ENCODE data around the gene HSDL1. TPM values are rescaled to one million over a fixed set of nuclear protein-coding genes. Genes with fewer than 3 reads are reported as not detected.

Gene HSDL1
- total RNA-seq, 4 donors from 2014 or later: 10.1 to 19.2 (median 13.3) TPM

DNA sequence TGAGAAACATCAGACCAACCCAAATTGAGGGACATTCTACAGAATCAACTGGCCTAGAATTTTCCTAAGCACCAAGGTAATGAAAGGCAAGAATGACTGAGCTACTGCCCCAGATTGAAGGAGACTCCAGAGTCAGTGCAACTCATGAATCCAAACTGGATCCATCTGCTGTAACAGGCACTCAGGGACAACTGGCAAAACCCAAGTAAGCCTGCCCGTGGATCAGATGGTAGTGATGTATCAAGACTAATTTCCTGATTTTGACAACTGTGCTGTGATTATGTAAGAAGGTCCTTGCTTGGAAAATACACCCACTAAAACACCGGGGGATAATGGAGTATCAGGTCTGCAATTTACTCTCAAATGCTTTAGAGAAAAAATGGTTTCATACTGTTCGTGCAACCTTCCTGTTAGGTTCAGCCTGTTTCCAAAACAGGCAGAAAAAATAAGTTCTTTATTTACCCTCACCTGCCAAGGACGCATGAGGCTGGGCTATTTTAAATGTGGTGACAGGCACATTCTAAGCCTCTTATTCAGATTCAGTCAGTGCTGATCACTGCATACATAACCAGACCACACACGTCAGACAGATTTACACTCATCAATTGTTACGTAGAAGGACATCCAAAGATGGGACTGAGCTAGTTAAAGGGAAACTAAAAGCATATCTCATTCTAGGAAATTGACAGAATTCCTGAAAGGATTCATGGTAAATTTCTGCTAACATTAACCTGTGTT lies 35.2 kb downstream of the HSDL1 start:
- Histone ChIP-seq H3K36me3 (peaks cover 0 to 44% of the 10 kb centered on the region in 2 donors), H3K27me3 (no peaks in the 10 kb centered on the region), H3K9me3 (no peaks in the 10 kb centered on the region), H3K27ac (peak overlapping the region in 2 of 4 donors; percentile 29), H3K4me1 (peaks cover 0 to 59% (median 7%) of the 10 kb centered on the region in 3 donors), H3K4me3 (no peak overlapping the region)
- no peak for ATAC-seq
- TF ChIP-seq, protein P1, sequence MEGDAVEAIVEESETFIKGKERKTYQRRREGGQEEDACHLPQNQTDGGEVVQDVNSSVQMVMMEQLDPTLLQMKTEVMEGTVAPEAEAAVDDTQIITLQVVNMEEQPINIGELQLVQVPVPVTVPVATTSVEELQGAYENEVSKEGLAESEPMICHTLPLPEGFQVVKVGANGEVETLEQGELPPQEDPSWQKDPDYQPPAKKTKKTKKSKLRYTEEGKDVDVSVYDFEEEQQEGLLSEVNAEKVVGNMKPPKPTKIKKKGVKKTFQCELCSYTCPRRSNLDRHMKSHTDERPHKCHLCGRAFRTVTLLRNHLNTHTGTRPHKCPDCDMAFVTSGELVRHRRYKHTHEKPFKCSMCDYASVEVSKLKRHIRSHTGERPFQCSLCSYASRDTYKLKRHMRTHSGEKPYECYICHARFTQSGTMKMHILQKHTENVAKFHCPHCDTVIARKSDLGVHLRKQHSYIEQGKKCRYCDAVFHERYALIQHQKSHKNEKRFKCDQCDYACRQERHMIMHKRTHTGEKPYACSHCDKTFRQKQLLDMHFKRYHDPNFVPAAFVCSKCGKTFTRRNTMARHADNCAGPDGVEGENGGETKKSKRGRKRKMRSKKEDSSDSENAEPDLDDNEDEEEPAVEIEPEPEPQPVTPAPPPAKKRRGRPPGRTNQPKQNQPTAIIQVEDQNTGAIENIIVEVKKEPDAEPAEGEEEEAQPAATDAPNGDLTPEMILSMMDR (IDR thresholded peaks at IDR 0.05): no peak
- no peak for TF ChIP-seq POLR2A (IDR thresholded peaks at IDR 0.05)
- TF ChIP-seq POLR2AphosphoS5 (IDR thresholded peaks at IDR 0.05): no peak
- TF ChIP-seq EP300 (IDR thresholded peaks at IDR 0.05): no peak
- 32 to 44% methylated on average over 5 to 6 of the region's 6 CpGs for WGBS, 2 donors (ENCODE audit: low coverage in 1 of 2)

DNA sequence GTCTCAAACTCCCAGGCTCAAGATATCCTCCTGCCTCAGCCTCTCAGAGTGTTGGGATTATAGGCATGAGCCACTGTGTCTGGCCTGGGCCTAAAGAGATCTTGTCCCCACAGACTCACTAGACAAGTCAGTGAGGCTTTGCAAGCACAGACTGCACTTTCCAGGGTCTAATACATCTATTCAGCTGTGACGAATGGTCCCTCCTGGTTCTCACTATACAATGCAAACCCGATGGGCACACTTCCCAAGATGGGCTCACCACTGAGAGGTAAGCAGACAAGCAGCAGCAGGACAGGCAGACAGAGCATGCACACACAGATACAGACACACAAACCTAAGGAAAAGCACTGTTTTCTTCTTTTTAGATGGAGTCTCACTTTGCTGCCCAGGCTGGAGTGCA lies 37.1 kb downstream of the HSDL1 start:
- Histone ChIP-seq H3K9me3 (no peaks in the 10 kb centered on the region), H3K27me3 (no peaks in the 10 kb centered on the region), H3K36me3 (peaks cover 0 to 44% of the 10 kb centered on the region in 2 donors), H3K4me3 (no peak overlapping the region), H3K27ac (no peak overlapping the region), H3K4me1 (peaks cover 0 to 52% (median 7%) of the 10 kb centered on the region in 3 donors)
- 80% methylated on average over 1 of the region's 2 CpGs; no CpG with 5 or more reads in 1 of the 2 donors for WGBS, 2 donors (ENCODE audit: low coverage in 1 of 2)
- TF ChIP-seq POLR2AphosphoS5 (IDR thresholded peaks at IDR 0.05) (no peak), POLR2A (IDR thresholded peaks at IDR 0.05) (no peak), EP300 (IDR thresholded peaks at IDR 0.05) (no peak)
- TF ChIP-seq, protein P1 (IDR thresholded peaks at IDR 0.05): no peak
- no peak for ATAC-seq

DNA sequence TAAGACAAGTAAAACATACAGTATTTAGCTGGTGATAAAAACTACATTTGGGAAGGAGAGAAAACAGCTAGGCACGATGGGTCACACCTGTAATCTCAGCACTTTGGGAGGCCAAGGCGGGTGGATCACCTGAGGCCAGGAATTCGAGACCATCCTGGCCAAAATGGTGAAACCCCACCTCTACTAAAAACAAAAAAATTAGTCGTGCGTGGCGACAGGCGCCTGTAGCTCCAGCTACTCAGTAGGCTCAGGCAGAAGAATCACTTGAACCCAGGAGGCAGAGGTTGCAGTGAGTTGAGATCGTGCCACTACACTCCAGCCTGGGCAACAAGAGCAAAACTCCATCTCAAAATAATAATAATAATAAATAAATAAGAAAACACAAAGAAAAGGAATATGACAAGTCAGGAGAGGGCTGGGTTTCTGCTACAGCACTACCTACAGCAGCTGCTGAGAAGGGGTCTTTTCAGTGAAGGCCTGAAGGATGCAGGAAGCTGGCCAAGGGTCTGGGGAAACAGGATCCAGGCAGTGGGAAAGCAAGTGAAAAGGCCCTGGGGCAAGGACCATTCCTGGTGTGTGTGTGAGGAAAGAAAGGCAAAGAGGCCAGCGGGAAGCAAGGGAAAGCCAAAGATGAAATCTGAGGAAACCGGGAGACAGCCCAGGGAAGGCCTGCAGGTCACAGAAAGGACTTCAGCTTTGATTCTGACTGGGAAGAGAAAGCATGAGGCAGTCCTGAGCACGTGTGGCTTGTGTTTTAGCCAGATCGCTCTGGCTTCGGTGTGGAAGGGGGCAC lies 38.8 kb downstream of the HSDL1 start:
- TF ChIP-seq, protein P1 (IDR thresholded peaks at IDR 0.05): no peak
- no peak for TF ChIP-seq EP300 (IDR thresholded peaks at IDR 0.05)
- TF ChIP-seq POLR2AphosphoS5 (IDR thresholded peaks at IDR 0.05): no peak
- no peak for TF ChIP-seq POLR2A (IDR thresholded peaks at IDR 0.05)
- Histone ChIP-seq H3K36me3 (peaks cover 0 to 54% of the 10 kb centered on the region in 2 donors), H3K9me3 (no peaks in the 10 kb centered on the region), H3K4me1 (peaks cover 0 to 43% (median 7%) of the 10 kb centered on the region in 3 donors), H3K4me3 (no peak overlapping the region), H3K27ac (no peak overlapping the region), H3K27me3 (no peaks in the 10 kb centered on the region)
- no peak for ATAC-seq
- 81 to 83% methylated on average over 9 to 13 of the region's 13 CpGs for WGBS, 2 donors (ENCODE audit: low coverage in 1 of 2)

DNA sequence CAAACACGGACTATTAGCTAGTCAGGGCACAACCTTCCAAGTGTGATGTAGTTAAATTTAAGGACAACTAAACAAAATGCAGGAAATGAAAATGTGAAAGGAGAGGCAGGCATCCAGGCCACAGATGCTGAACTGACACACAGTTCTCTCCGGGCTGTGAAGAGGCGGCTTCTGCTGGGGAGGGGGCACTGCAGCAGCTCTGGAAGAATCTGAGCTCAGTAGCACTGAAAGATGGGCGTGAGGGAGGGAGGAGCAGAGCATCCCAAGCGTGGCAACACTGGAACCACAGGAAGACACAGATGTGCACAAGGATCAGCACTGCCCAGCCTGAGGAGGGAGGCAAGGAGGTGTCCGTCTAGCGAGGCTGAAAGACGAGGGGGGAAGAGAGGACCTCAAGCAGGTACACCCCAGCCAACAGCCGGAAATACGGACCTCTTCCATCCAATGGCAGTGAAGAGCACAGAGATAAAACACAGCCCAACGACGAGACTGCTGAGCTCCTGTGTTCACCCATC lies 39.6 kb downstream of the HSDL1 start:
- Histone ChIP-seq H3K9me3 (no peaks in the 10 kb centered on the region), H3K4me1 (peaks cover 0 to 35% (median 7%) of the 10 kb centered on the region in 3 donors), H3K27ac (no peak overlapping the region), H3K27me3 (no peaks in the 10 kb centered on the region), H3K4me3 (no peak overlapping the region), H3K36me3 (peaks cover 0 to 54% of the 10 kb centered on the region in 2 donors)
- no peak for TF ChIP-seq POLR2AphosphoS5 (IDR thresholded peaks at IDR 0.05)
- TF ChIP-seq, protein P1 (IDR thresholded peaks at IDR 0.05): no peak
- TF ChIP-seq EP300 (IDR thresholded peaks at IDR 0.05): no peak
- no peak for TF ChIP-seq POLR2A (IDR thresholded peaks at IDR 0.05)
- no peak for ATAC-seq
- 74 to 77% methylated on average over 12 of the region's 12 CpGs for WGBS, 2 donors (ENCODE audit: low coverage in 1 of 2)
